NCI-H2227 treated with DMSO at 0.1 percent for 48 hours (cell line): Measurements from ENCODE around the gene EMID1.

ENCODE experiments used
- DNase-seq: peaks from one replicate; lab custom pipeline; 2025; lab: John Stamatoyannopoulos, UW

Gene EMID1

GRCh38 chr22:29195118-29195963 lies 10.4 kb upstream of the EMID1 start:
- DNase-seq, result no peak

GRCh38 chr22:29195964-29196666 lies 9.6 kb upstream of the EMID1 start:
- no peak for DNase-seq

GRCh38 chr22:29197096-29197495 lies 8.6 kb upstream of the EMID1 start:
- no peak for DNase-seq

GRCh38 chr22:29198240-29198639 lies 7.5 kb upstream of the EMID1 start:
- no peak for DNase-seq

- DNase-seq, result no peak
Observed at GRCh38 chr22:29199702-29200400, 5.8 kb upstream of the EMID1 start.

- no peak for DNase-seq
Observed at GRCh38 chr22:29200901-29201300, 4.8 kb upstream of the EMID1 start.

- no peak for DNase-seq
Observed at GRCh38 chr22:29201782-29202181, 3.9 kb upstream of the EMID1 start.

- DNase-seq, result no peak
Observed at GRCh38 chr22:29202212-29203192, 3.2 kb upstream of the EMID1 start.

- DNase-seq, result no peak
Observed at GRCh38 chr22:29203488-29204454, 1.9 kb upstream of the EMID1 start.

GRCh38 chr22:29204455-29205183 lies 1.1 kb upstream of the EMID1 start:
- DNase-seq, result no peak

- no peak for DNase-seq
Observed at GRCh38 chr22:29205252-29205593, 473 bp upstream of the EMID1 start.

GRCh38 chr22:29206372-29207242 lies 911 bp downstream of the EMID1 start:
- DNase-seq, result no peak

GRCh38 chr22:29207243-29207550 lies 1.5 kb downstream of the EMID1 start:
- DNase-seq, result no peak

- no peak for DNase-seq
Observed at GRCh38 chr22:29207562-29208501, 2.1 kb downstream of the EMID1 start.

- no peak for DNase-seq
Observed at GRCh38 chr22:29208502-29208862, 2.8 kb downstream of the EMID1 start.

- no peak for DNase-seq
Observed at GRCh38 chr22:29208879-29209623, 3.4 kb downstream of the EMID1 start.

- DNase-seq, result no peak
Observed at GRCh38 chr22:29209624-29209929, 3.9 kb downstream of the EMID1 start.
